Right cardiac atrium (tissue), 5 donors: ENCODE measurements around the gene PYDC2. TPM values are rescaled to one million over a fixed set of nuclear protein-coding genes. Genes with fewer than 3 reads are reported as not detected.

Source experiments
- ATAC-seq, 2 donors: fragments of 200-7000 bp; cut with Tn5 transposase; one replicate each; pipeline versions ENCODE4 v1.8.0 to v1.9.1; 2020; ENCODE audit warnings: moderate library complexity in 2 of 2, mild to moderate bottlenecking in 1 of 2
- DNase-seq, 3 donors: peaks; one replicate each; pipeline ENCODE4 v3.0.0-alpha.2; 2020
- H3K27ac ChIP-seq: one replicate; pipeline ENCODE4 v1.5.1; 2013; ENCODE audit warnings: mild to moderate bottlenecking, low read length, control low read depth, moderate library complexity
- H3K27me3 ChIP-seq: one replicate; pipeline ENCODE4 v1.6.1; 2013; ENCODE audit not compliant: control insufficient read depth, insufficient read depth
- H3K4me1 ChIP-seq: one replicate; pipeline ENCODE4 v1.6.1; 2013; ENCODE audit warnings: low read length; ENCODE audit not compliant: control insufficient read depth, insufficient read depth
- H3K4me3 ChIP-seq: one replicate; pipeline ENCODE4 v1.5.1; 2013; ENCODE audit warnings: low read length, control low read depth
- H3K9me3 ChIP-seq: one replicate; pipeline ENCODE4 v1.6.1; 2013; ENCODE audit warnings: low read length; ENCODE audit not compliant: control insufficient read depth
- WGBS: extraction: QIAGEN DNeasy Blood & Tissue Kit; methylation state at CpG from one replicate; pipeline ENCODE4 v1.1.7; 2013; 5-methylcytosine and 5-hydroxymethylcytosine counted together
- intact Hi-C, 4 donors: fragments of 100-400 bp; cut with DNase I; formaldehyde crosslinking; loops; one replicate each; pipeline versions ENCODE4 v1.11.0 to v1.14.0; 2022 to 2023
- long read RNA-seq, 4 donors: library from polyadenylated mRNA; unstranded; transcript quantifications; one replicate each; pipeline ENCODE4 v2.0.0, GENCODE V29; 2020 to 2021
- polyA plus RNA-seq: library from polyadenylated mRNA; stranded (reverse); fragments of 200-250 nt; gene quantifications from one replicate; pipeline ENCODE4 v1.2.3, GENCODE V29; 2013
- total RNA-seq, 4 donors: library from RNA; stranded (reverse); fragmentation: NEBNext Ultra II Directional; extraction: Animal tissue kit (Norgen Biotek cat#: 25700); gene quantifications; one replicate each; pipeline ENCODE4 v1.2.1, GENCODE V29; 2021
- donor health status: healthy with polysubstance abuse.
- donor health status: DM: no; HTN: yes; CAD: no.
- donor health status: DM: no; HTN: no; CAD: no.
- donor health status: DM: no; HTN: yes; CAD: no; lungs with severe emphysema.
- donor health status: DM: yes; HTN: yes; CAD: no.

Gene PYDC2
- total RNA-seq (not detected), polyA plus RNA-seq (not detected)
- long read RNA-seq, donor 1 = 0 reads
- long read RNA-seq, donor 2 = 0 reads
- long read RNA-seq, donor 3 = 0 reads
- long read RNA-seq, donor 4 = 0 reads

GRCh38 chr3:191461113-191461595 lies at the start of gene PYDC2:
Gene PYDC2, plus strand, starts transcription at chr3:191461163. Its CDS starts 0 bp downstream, at chr3:191461163.
- Histone ChIP-seq H3K4me1 (no peaks in the 10 kb centered on the region), H3K9me3 (no peaks in the 10 kb centered on the region), H3K27ac (no peak within 1 kb of the TSS), H3K4me3 (no peak within 1 kb of the TSS), H3K27me3 (no peaks in the 10 kb centered on the region)
- intact Hi-C loops = no loop called here
- 60% methylated on average over 3 of the region's 3 CpGs for WGBS
- ATAC-seq = no peak
- DNase-seq = no peak

- Histone ChIP-seq H3K27ac (no peak overlapping the region), H3K4me1 (no peaks in the 10 kb centered on the region), H3K9me3 (no peaks in the 10 kb centered on the region), H3K27me3 (no peaks in the 10 kb centered on the region), H3K4me3 (no peak overlapping the region)
- no peak for DNase-seq
- WGBS = 63% methylated on average over 1 of the region's 1 CpG
- intact Hi-C loops = loop anchor here in 1 of 4 donors (10.0 kb wide), 1 partner anchor 1022 kb away; no protein-coding TSS in a partner anchor
- ATAC-seq = no peak
Observed at GRCh38 chr3:191412759-191413158, 48.2 kb upstream of the PYDC2 start.

- WGBS = 29% methylated on average over 2 of the region's 2 CpGs
- Histone ChIP-seq H3K4me1 (no peaks in the 10 kb centered on the region), H3K27ac (no peak overlapping the region), H3K9me3 (no peaks in the 10 kb centered on the region), H3K4me3 (no peak overlapping the region), H3K27me3 (no peaks in the 10 kb centered on the region)
- no peak for ATAC-seq
- DNase-seq = no peak
- intact Hi-C loops = loop anchor here in 1 of 4 donors (10.0 kb wide), 1 partner anchor 1021 kb away; no protein-coding TSS in a partner anchor
Observed at GRCh38 chr3:191414286-191414685, 46.7 kb upstream of the PYDC2 start.

GRCh38 chr3:191414732-191415131 lies 46.2 kb upstream of the PYDC2 start:
- H3K9me3 ChIP-seq = no peaks in the 10 kb centered on the region
- intact Hi-C loops = loop anchor here in 3 of 4 donors (5.0 to 10.0 kb wide), 2 partner anchors 1020 to 1028 kb away; no protein-coding TSS in a partner anchor

GRCh38 chr3:191415566-191415965 lies 45.4 kb upstream of the PYDC2 start:
- WGBS = 89% methylated on average over 9 of the region's 9 CpGs
- H3K27me3 ChIP-seq = no peaks in the 10 kb centered on the region
- H3K4me1 ChIP-seq = no peaks in the 10 kb centered on the region
- H3K9me3 ChIP-seq = no peaks in the 10 kb centered on the region
- no peak overlapping the region for H3K27ac ChIP-seq
- ATAC-seq (no peak), DNase-seq (no peak)
- H3K4me3 ChIP-seq = no peak overlapping the region
- intact Hi-C loops = loop anchor here in 3 of 4 donors (5.0 to 10.0 kb wide), 2 partner anchors 1019 to 1027 kb away; no protein-coding TSS in a partner anchor

More at GRCh38 chr3:191414732-191415131, 46.2 kb upstream of the PYDC2 start:
- no peaks in the 10 kb centered on the region for H3K27me3 ChIP-seq
- no peak overlapping the region for H3K27ac ChIP-seq
- no peak overlapping the region for H3K4me3 ChIP-seq
- ATAC-seq = no peak
- no peak for DNase-seq
- no peaks in the 10 kb centered on the region for H3K4me1 ChIP-seq
- 92% methylated on average over 1 of the region's 1 CpG for WGBS

- intact Hi-C loops = loop anchor here in 3 of 4 donors (5.0 to 10.0 kb wide), 2 partner anchors 1017 to 1025 kb away; no protein-coding TSS in a partner anchor
- no peak for ATAC-seq
- Histone ChIP-seq H3K4me3 (no peak overlapping the region), H3K9me3 (no peaks in the 10 kb centered on the region), H3K27me3 (no peaks in the 10 kb centered on the region), H3K4me1 (no peaks in the 10 kb centered on the region), H3K27ac (no peak overlapping the region)
- no peak for DNase-seq
- WGBS = 74% methylated on average over 6 of the region's 6 CpGs
Observed at GRCh38 chr3:191417457-191417729, 43.6 kb upstream of the PYDC2 start.

GRCh38 chr3:191420771-191421170 lies 40.2 kb upstream of the PYDC2 start:
- intact Hi-C loops = no loop called here
- 97% methylated on average over 2 of the region's 2 CpGs for WGBS
- H3K4me1 ChIP-seq = no peaks in the 10 kb centered on the region
- DNase-seq (no peak), ATAC-seq (no peak)
- H3K9me3 ChIP-seq = no peaks in the 10 kb centered on the region
- H3K4me3 ChIP-seq = no peak overlapping the region
- H3K27me3 ChIP-seq = no peaks in the 10 kb centered on the region
- H3K27ac ChIP-seq = no peak overlapping the region

- Histone ChIP-seq H3K27me3 (no peaks in the 10 kb centered on the region), H3K27ac (no peak overlapping the region), H3K9me3 (no peaks in the 10 kb centered on the region), H3K4me3 (no peak overlapping the region), H3K4me1 (no peaks in the 10 kb centered on the region)
- ATAC-seq = no peak
- intact Hi-C loops = no loop called here
- WGBS = 38% methylated on average over 3 of the region's 3 CpGs
- no peak for DNase-seq
Observed at GRCh38 chr3:191424881-191425280, 36.1 kb upstream of the PYDC2 start.

GRCh38 chr3:191425322-191425734 lies 35.6 kb upstream of the PYDC2 start:
- Histone ChIP-seq H3K9me3 (no peaks in the 10 kb centered on the region), H3K27me3 (no peaks in the 10 kb centered on the region), H3K4me1 (no peaks in the 10 kb centered on the region), H3K4me3 (no peak overlapping the region), H3K27ac (no peak overlapping the region)
- DNase-seq = no peak
- intact Hi-C loops = no loop called here
- 65% methylated on average over 11 of the region's 11 CpGs for whole genome bisulfite sequencing
- no peak for ATAC-seq

GRCh38 chr3:191426311-191426710 lies 34.7 kb upstream of the PYDC2 start:
- WGBS = 76% methylated on average over 1 of the region's 1 CpG
- Histone ChIP-seq H3K4me1 (no peaks in the 10 kb centered on the region), H3K4me3 (no peak overlapping the region), H3K27ac (no peak overlapping the region), H3K9me3 (no peaks in the 10 kb centered on the region), H3K27me3 (no peaks in the 10 kb centered on the region)
- intact Hi-C loops = no loop called here
- DNase-seq (no peak), ATAC-seq (no peak)

GRCh38 chr3:191428177-191428576 lies 32.8 kb upstream of the PYDC2 start:
- DNase-seq (no peak), ATAC-seq (no peak)
- WGBS = 96% methylated on average over 1 of the region's 1 CpG
- H3K27ac ChIP-seq = no peak overlapping the region
- intact Hi-C loops = no loop called here
- no peaks in the 10 kb centered on the region for H3K27me3 ChIP-seq
- no peak overlapping the region for H3K4me3 ChIP-seq
- no peaks in the 10 kb centered on the region for H3K9me3 ChIP-seq
- no peaks in the 10 kb centered on the region for H3K4me1 ChIP-seq

- Histone ChIP-seq H3K4me1 (no peaks in the 10 kb centered on the region), H3K4me3 (no peak overlapping the region), H3K9me3 (no peaks in the 10 kb centered on the region), H3K27me3 (no peaks in the 10 kb centered on the region), H3K27ac (no peak overlapping the region)
- ATAC-seq = no peak
- intact Hi-C loops = no loop called here
- 41% methylated on average over 4 of the region's 4 CpGs for WGBS
- DNase-seq = no peak
Observed at GRCh38 chr3:191430103-191430502, 30.9 kb upstream of the PYDC2 start.
